GDM1 (cell line): ENCODE data around the gene MRPL42.
"Not testable (repeated sequence)": the region's sequence is repeated elsewhere in the genome, so short reads cannot be mapped to it uniquely, and the experiment has no call there.

ENCODE experiments used
- DNase-seq: peaks from one replicate; lab custom pipeline; 2025; lab: John Stamatoyannopoulos, UW

Gene MRPL42

GRCh38 chr12:93467351-93468007 lies at the start of gene MRPL42:
TSS of gene MRPL42 (plus strand) at chr12:93467514. CDS start at chr12:93469286, 1,772 bp downstream.
- peak; percentile 82 for DNase-seq

GRCh38 chr12:93417967-93418480 lies 49.3 kb upstream of the MRPL42 start:
- no peak for DNase-seq

DNA sequence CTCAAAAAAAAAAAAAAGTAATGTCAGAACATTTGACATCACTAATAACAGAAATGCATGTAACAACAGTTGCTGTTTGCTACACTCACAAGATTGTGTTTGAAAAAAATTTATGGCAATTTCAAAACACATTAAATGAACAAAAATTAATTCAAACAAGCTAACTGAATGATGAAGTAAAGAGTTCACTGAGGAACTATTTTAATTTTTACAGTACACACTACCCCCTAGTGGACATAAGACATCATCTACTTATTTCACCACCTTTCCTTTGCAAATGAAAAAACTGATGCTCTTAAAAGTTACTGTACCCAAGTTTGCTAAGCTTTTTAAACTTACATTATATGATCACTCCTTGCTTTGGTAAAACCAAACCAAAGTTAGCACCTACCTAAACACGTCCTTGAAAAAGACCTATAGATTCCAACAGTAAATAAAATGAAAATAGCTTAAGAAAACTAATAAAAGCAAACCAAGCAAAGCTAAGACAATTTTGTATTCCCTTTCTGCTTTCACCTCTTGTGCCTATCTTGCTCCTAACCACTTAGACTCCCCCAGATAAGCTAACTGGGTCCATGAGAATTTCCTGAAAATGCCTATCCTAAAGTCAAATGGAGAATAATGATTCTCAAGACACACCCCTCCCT lies 47.8 kb upstream of the MRPL42 start:
- no peak for DNase-seq

DNA sequence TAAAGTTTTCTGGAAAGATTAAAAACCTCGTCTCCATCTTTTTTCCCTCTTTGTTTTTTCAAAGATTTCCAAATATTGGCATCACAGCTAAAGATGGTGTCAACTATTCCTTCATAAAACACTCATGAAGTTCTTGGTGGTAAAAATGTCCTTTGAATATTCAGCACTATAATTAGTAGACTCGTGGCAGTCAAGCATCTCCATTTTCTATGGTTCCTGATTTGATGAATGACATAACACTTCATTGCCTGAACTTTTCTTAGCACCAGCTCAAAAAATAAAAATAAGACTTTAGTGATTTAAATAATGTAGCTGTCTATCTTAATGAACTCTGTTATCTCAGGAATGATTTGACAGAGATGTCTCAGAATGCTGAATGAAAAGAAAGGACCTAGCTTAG lies 45.3 kb upstream of the MRPL42 start:
- DNase-seq: no peak

DNA sequence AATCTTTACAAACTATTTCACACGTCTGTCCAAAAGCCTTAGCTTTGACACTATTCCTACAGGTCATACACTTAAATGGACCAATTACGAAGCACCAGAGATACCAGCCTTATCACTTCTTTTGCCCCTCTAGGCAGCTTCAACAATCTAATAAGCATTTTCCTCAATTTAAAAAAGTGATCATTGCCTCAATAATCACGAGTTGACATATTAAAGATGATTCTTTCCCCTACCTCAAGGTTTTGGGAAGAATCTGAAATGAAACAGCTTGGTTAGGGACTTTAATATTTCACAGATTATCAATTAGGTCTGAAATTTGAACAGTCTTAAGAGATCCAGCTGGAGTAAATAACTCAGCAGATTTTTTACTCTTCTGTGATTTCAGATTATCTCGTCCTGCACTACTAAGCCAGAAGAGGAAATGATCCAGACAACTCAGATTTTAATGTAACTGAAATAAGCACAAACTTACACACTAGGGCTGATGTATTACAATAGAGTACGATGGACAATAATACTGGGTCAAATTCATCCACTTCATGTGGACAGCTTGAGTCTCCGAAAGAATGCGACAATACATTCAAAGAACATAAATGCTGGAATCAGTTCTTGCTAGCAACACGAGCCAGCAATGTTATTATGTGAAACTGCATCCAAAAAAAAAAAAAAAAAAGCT lies 41.4 kb upstream of the MRPL42 start:
- no peak for DNase-seq

GRCh38 chr12:93426412-93426805 lies 40.9 kb upstream of the MRPL42 start:
- DNase-seq: no peak

DNA sequence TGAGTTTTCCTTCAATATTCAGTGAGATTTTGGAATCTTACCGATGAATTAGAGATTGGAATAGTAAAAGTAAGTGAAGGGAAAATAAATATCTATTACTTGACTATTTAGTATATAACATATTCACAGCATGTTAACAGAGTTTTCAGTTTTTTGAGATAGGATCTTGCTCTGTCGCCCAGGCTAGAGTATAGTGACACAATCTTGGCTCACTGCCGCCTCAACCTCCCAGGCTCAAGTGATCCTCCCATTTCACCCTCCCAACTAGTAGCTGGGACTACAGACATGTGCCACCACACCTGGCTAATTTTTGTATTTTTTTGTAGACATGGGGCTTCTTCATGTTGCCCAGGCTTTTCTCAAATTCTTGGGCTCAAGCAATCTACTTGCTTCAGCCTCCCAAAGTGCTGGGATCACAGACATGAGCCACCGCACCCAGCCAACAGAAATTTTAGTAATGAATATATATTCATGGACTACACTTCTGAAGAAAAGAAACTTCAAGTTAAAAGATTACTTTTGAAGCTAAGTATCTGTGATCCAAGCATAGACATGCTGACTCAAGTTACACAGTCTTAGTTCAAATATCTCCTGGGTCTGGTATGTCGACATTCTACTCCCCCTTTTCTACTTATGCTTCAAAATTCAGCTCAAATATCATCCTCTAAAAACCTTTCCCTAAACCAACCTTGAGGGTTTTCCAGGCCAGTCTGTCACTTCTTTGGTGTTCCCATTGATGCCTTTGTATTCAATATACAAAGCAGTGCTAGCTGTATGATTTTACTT lies 39.3 kb upstream of the MRPL42 start:
- DNase-seq: no peak

DNA sequence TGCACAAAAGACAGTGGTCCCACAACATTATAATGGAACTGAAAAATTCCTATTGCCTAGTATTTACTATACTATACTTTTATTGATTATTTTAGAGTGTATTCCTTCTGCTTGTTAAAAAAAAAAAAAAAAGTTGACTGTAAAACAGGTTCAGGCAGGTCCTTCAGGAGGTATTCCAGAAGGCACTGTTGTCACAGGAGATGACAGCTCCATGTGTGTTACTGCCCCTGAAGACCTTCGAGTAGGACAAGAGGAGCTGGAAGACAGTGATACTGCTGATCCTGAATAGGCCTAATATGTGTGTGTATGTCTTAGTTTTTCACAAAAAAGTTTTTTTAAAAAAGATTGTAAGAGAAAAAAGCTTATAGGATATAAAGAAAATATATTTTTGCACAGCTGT lies 37.9 kb upstream of the MRPL42 start:
- no peak for DNase-seq

- DNase-seq: no peak
Measured at GRCh38 chr12:93429852-93430251, 37.5 kb upstream of the MRPL42 start.

DNA sequence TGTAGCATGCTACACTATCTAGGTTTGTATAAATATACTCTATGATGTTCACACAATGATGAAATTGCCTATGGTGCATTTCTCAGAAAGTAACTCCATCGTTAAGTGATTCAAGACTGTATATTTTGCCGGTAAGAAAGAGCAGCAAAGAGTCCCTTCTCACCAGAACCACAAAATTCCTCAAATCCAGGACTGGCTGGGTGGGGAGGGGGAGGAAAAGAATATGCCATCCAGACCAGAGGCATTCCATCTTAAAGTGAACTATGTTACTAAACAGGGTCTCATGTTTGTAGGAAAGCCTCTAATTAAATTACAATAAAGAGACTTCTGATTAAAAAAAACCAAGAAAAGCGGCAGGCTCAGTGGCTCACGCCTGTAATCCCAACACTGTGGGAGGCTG lies 37.0 kb upstream of the MRPL42 start:
- DNase-seq: no peak

DNA sequence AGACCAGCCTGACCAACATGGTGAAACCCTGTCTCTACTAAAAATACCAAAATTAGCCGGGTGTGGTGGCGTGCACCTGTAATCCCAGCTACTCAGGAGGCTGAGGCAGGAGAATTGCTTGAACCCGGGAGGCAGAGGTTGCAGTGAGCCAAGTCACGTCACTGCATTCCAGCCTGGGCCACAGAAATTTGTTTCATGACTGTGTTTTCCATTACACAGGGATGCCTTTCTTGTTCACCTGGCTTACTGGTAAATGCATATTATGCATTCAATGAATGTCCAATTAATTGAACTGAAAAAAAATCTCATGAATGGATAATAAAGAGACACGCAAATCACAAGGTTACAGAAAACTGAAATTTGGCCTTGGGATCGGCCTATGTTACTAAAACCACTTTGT lies 35.3 kb upstream of the MRPL42 start:
- not testable (repeated sequence) for DNase-seq

DNA sequence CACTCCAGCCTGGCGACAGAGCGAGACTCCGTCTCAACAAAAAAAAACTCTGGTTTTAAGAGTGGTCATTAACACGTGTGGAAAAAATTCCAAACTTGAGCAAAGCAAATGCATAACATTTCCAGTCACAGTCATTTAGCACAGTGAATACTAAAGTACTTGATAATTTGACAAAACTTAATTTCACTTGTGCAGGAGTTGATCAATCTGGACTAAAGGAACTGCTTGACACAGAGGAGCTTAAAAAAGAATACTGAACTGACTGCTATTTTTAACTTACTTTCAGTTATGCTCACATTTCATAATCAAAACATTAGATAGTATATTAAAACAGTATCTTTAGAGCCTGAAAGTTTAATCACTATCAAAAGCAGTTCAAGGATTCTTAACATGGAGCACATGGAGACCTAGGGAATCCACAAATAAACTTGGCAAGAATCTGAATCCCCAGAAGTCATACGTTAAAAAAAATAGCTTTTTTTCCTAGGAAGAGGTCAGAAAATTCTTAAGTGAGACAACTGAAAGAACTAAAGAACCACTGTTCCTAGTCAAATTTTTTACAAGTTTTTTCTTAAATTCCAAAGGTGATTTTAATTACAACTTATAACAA lies 33.0 kb upstream of the MRPL42 start:
- DNase-seq: no peak

- DNase-seq: no peak
Measured at GRCh38 chr12:93438266-93439050, 28.9 kb upstream of the MRPL42 start.

- DNase-seq: no peak
Measured at GRCh38 chr12:93440043-93440835, 27.1 kb upstream of the MRPL42 start.

GRCh38 chr12:93441081-93441616 lies 26.2 kb upstream of the MRPL42 start:
- no peak for DNase-seq

- peak; percentile 94 for DNase-seq
Measured at GRCh38 chr12:93441617-93442410, 25.5 kb upstream of the MRPL42 start, which contains the start of gene UBE2N. TSS of gene UBE2N (minus strand) at chr12:93441947. CDS start at chr12:93441884, 63 bp downstream.

GRCh38 chr12:93442411-93443340 lies 24.6 kb upstream of the MRPL42 start:
- DNase-seq: no peak

- DNase-seq: no peak
Measured at GRCh38 chr12:93443576-93443975, 23.7 kb upstream of the MRPL42 start.
